BE2C (cell line): ENCODE measurements around the gene LAMC3.

Experiments
- DNase-seq: peaks from one replicate; pipeline ENCODE4 v3.0.0-alpha.2; 2020
- H3K27me3 ChIP-seq: fragments of 250-450 bp; sonication (Bioruptor Pico); 2 replicates; pipeline ENCODE4 v1.5.1; 2020; ENCODE audit warnings: mild to moderate bottlenecking
- H3K36me3 ChIP-seq: fragments of 250-450 bp; sonication (Bioruptor Pico); 2 replicates; pipeline ENCODE4 v1.5.1; 2020; ENCODE audit warnings: mild to moderate bottlenecking
- H3K4me1 ChIP-seq: fragments of 250-450 bp; sonication (Bioruptor Pico); 2 replicates; pipeline ENCODE4 v1.5.1; 2020
- H3K4me3 ChIP-seq: 2 replicates; pipeline ENCODE4 v1.5.1; 2011; ENCODE audit warnings: low read depth, low read length
- H3K9me3 ChIP-seq: fragments of 250-450 bp; sonication (Bioruptor Pico); 2 replicates; pipeline ENCODE4 v1.5.1; 2020
- CTCF ChIP-seq: IDR thresholded peaks from 2 replicates; pipeline ENCODE4 v1.5.1; 2012; ENCODE audit warnings: mild to moderate bottlenecking, low read depth, low read length

LAMC3 gene

GRCh38 chr9:131060900-131061630 lies 52.1 kb downstream of the LAMC3 start:
- no peaks in the 10 kb centered on the region for H3K27me3 ChIP-seq
- no peaks in the 10 kb centered on the region for H3K9me3 ChIP-seq
- no peak overlapping the region for H3K4me3 ChIP-seq
- H3K4me1 ChIP-seq: no peaks in the 10 kb centered on the region
- no peaks in the 10 kb centered on the region for H3K36me3 ChIP-seq
- DNase-seq: no peak
- no peak for TF ChIP-seq CTCF

- H3K4me3 ChIP-seq: no peak overlapping the region
- H3K36me3 ChIP-seq: no peaks in the 10 kb centered on the region
- DNase-seq: no peak
- no peaks in the 10 kb centered on the region for H3K9me3 ChIP-seq
- no peaks in the 10 kb centered on the region for H3K27me3 ChIP-seq
- no peaks in the 10 kb centered on the region for H3K4me1 ChIP-seq
- no peak for TF ChIP-seq CTCF
These were observed 54.0 kb downstream of the LAMC3 start for GRCh38 chr9:131062969-131063368.

- H3K4me1 ChIP-seq: no peaks in the 10 kb centered on the region
- no peaks in the 10 kb centered on the region for H3K36me3 ChIP-seq
- no peaks in the 10 kb centered on the region for H3K9me3 ChIP-seq
- DNase-seq: no peak
- no peaks in the 10 kb centered on the region for H3K27me3 ChIP-seq
- no peak overlapping the region for H3K4me3 ChIP-seq
- no peak for TF ChIP-seq CTCF
These were observed 56.6 kb downstream of the LAMC3 start for GRCh38 chr9:131065599-131065998.

GRCh38 chr9:131067625-131068024 lies 58.7 kb downstream of the LAMC3 start:
- TF ChIP-seq CTCF: no peak

GRCh38 chr9:131068076-131068816 lies 59.3 kb downstream of the LAMC3 start:
- DNase-seq: no peak
- Histone ChIP-seq H3K27me3 (no peaks in the 10 kb centered on the region), H3K4me1 (no peaks in the 10 kb centered on the region)

More at GRCh38 chr9:131067625-131068024, 58.7 kb downstream of the LAMC3 start:
- no peak for DNase-seq
- Histone ChIP-seq H3K4me3 (no peak overlapping the region), H3K36me3 (no peaks in the 10 kb centered on the region), H3K27me3 (no peaks in the 10 kb centered on the region), H3K4me1 (no peaks in the 10 kb centered on the region), H3K9me3 (no peaks in the 10 kb centered on the region)

More at GRCh38 chr9:131068076-131068816, 59.3 kb downstream of the LAMC3 start:
- Histone ChIP-seq H3K9me3 (no peaks in the 10 kb centered on the region), H3K4me3 (no peak overlapping the region), H3K36me3 (no peaks in the 10 kb centered on the region)
- TF ChIP-seq CTCF: no peak
